HCT116 (cell line): ENCODE measurements around the gene CCP110. TPM values are rescaled to one million over a fixed set of nuclear protein-coding genes. Genes with fewer than 3 reads are reported as not detected.
"Not testable (repeated sequence)": the region's sequence is repeated elsewhere in the genome, so short reads cannot be mapped to it uniquely, and the experiment has no call there.

Experiments
- ATAC-seq: fragments of 200-7000 bp; cut with Tn5 transposase; 2 replicates; pipeline ENCODE4 v1.9.1; 2020; ENCODE audit warnings: mild to moderate bottlenecking, moderate library complexity
- BruUV-seq: library from RNA; stranded (reverse); fragments of 400-500 nt; replicated peaks from 2 replicates; lab custom pipeline; 2021; lab: Mats Ljungman, UMichigan
- CTCF ChIA-PET: fragments of 300-600 bp; sonication (Branson Sonifier 250); formaldehyde crosslinking; loops from one replicate; lab custom pipeline; 2021; ENCODE audit warnings: antibody characterized with exemption; lab: Charles Lee
- POLR2A ChIA-PET: fragments of 300-600, 350-600 bp; sonication (Branson Sonifier 250); formaldehyde crosslinking; loops from one replicate; lab custom pipeline; 2021; ENCODE audit warnings: antibody characterized with exemption; lab: Charles Lee
- RAD21 ChIA-PET, 2 experiments: fragments of 300-600 bp; sonication (Branson Sonifier 250); formaldehyde crosslinking; loops; one replicate each; lab custom pipeline; 2023; ENCODE audit warnings: low total read pairs in 2 of 2; ENCODE audit not compliant: uncharacterized antibody in 2 of 2, unreplicated experiment in 2 of 2, low non-redundant PET in 1 of 2; lab: Charles Lee
- DNase-seq: peaks from one replicate; pipeline ENCODE4 v3.0.0-alpha.2; 2010; ENCODE audit warnings: low read depth, low spot score
- H2AFZ ChIP-seq: fragments of 200-600 bp; shearing (Covaris generic), sonication (generic); 2 replicates; pipeline ENCODE4 v1.6.1; 2017; ENCODE audit warnings: low read depth, mixed run types, mixed read lengths, antibody characterized with exemption, low read length; ENCODE audit not compliant: poor library complexity, severe bottlenecking
- H3K27ac ChIP-seq: 2 replicates; pipeline ENCODE4 v1.5.1; 2012; ENCODE audit warnings: low read depth, low read length
- H3K27me3 ChIP-seq: fragments of 200-600 bp; sonication (generic); 2 replicates; pipeline ENCODE4 v1.6.1; 2016; ENCODE audit warnings: mixed run types, low read length, mixed read lengths; ENCODE audit not compliant: insufficient read depth
- H3K36me3 ChIP-seq, 2 experiments: fragments of 200-500 bp in 1 of 2; fragments of 200-600 bp in 1 of 2; sonication (Bioruptor generic) in 1 of 2; sonication (generic) in 1 of 2; 2 replicates each; pipeline versions ENCODE4 v1.5.1 to v1.6.1; 2014 to 2016; ENCODE audit warnings: low read length in 2 of 2, inconsistent platforms in 1 of 2, mixed read lengths in 1 of 2, mixed run types in 1 of 2; ENCODE audit not compliant: insufficient read depth in 2 of 2, control insufficient read depth in 1 of 2
- H3K4me1 ChIP-seq, 2 experiments: fragments of 200-600 bp in 1 of 2; sonication (generic) in 1 of 2; 2 replicates each; pipeline versions ENCODE4 v1.5.1 to v1.6.1; 2012 to 2017; ENCODE audit warnings: low read length in 2 of 2, inconsistent platforms in 1 of 2, mild to moderate bottlenecking in 1 of 2, mixed read lengths in 1 of 2, mixed run types in 1 of 2, moderate library complexity in 1 of 2; ENCODE audit not compliant: insufficient read depth in 2 of 2, control insufficient read depth in 1 of 2
- H3K4me2 ChIP-seq: fragments of 200-600 bp; sonication (generic); 2 replicates; pipeline ENCODE4 v1.6.1; 2017; ENCODE audit warnings: mixed run types, low read length, mixed read lengths
- H3K4me3 ChIP-seq, 2 experiments: fragments of 200-600 bp in 1 of 2; sonication (generic) in 1 of 2; replicated peaks in 1 of 2; 2 replicates each; pipeline ENCODE4 v1.5.1; 2011 to 2016; ENCODE audit warnings: low read length in 2 of 2, control low read depth in 1 of 2, low read depth in 1 of 2, mild to moderate bottlenecking in 1 of 2, mixed read lengths in 1 of 2, mixed run types in 1 of 2
- H3K79me2 ChIP-seq: fragments of 200-600 bp; sonication (generic); 2 replicates; pipeline ENCODE4 v1.6.1; 2017; ENCODE audit warnings: mild to moderate bottlenecking, mixed run types, low read length, moderate library complexity, mixed read lengths; ENCODE audit not compliant: insufficient read depth
- H3K9ac ChIP-seq: fragments of 200-600 bp; sonication (generic); 2 replicates; pipeline ENCODE4 v1.6.1; 2016; ENCODE audit warnings: low read length, mixed read lengths
- H3K9me2 ChIP-seq: fragments of 200-600 bp; sonication (generic), shearing (Covaris generic); 2 replicates; pipeline ENCODE4 v1.6.1; 2017; ENCODE audit warnings: mixed run types, mild to moderate bottlenecking, moderate library complexity; ENCODE audit not compliant: insufficient read depth
- H3K9me3 ChIP-seq, 2 experiments: fragments of 200-500 bp in 1 of 2; fragments of 200-600 bp in 1 of 2; sonication (Bioruptor generic) in 1 of 2; sonication (generic) in 1 of 2; 2 replicates each; pipeline ENCODE4 v1.6.1; 2014 to 2017; ENCODE audit warnings: low read length in 2 of 2, mixed read lengths in 2 of 2, inconsistent platforms in 1 of 2, low read depth in 1 of 2, mild to moderate bottlenecking in 1 of 2, mixed run types in 1 of 2, moderate library complexity in 1 of 2; ENCODE audit not compliant: control insufficient read depth in 1 of 2, insufficient read depth in 1 of 2
- H4K20me1 ChIP-seq: fragments of 200-600 bp; sonication (generic), shearing (Covaris generic); 2 replicates; pipeline ENCODE4 v1.6.1; 2017; ENCODE audit warnings: mixed run types, mild to moderate bottlenecking, moderate library complexity; ENCODE audit not compliant: insufficient read depth
- POLR2A ChIP-seq: IDR thresholded peaks from 2 replicates; pipeline ENCODE4 v1.7.0; 2011; ENCODE audit warnings: borderline replicate concordance; ENCODE audit not compliant: insufficient read depth, insufficient read length; ENCODE audit errors: extremely low read depth
- TCF7L2 ChIP-seq: IDR thresholded peaks from 2 replicates; pipeline ENCODE4 v1.7.0; 2011; ENCODE audit warnings: borderline replicate concordance, inconsistent platforms; ENCODE audit not compliant: insufficient read depth, insufficient read length; ENCODE audit errors: extremely low read depth
- intact Hi-C: fragments of 100-400 bp; cut with micrococcal nuclease; formaldehyde crosslinking; loops from 2 replicates; pipeline ENCODE4 v1.10.0; 2022
- total RNA-seq: library from RNA; stranded (reverse); gene quantifications from one replicate; pipeline ENCODE4 v1.2.1, GENCODE V29; 2021; ENCODE audit not compliant: unreplicated experiment

CCP110 gene
- total RNA-seq, 1 experiment from 2014 or later: 21.4 TPM

- BruUV-seq: no TSS peak
- no peak overlapping the region for H3K27ac ChIP-seq
- H3K4me2 ChIP-seq: no peak overlapping the region
- ATAC-seq: no peak
- H3K36me3 ChIP-seq: peaks cover 21 to 32% of the 10 kb centered on the region in 2 experiments
- H3K9me2 ChIP-seq: no peaks in the 10 kb centered on the region
- intact Hi-C loops: no loop called here
- no peaks in the 10 kb centered on the region for H3K27me3 ChIP-seq
- TF ChIP-seq TCF7L2 (peak; percentile 51), POLR2A (no peak)
- TF ChIP-seq, all 23 proteins: peak for 1
- H3K9me3 ChIP-seq: no peaks in the 10 kb centered on the region
- no peak overlapping the region for H2AFZ ChIP-seq
- H3K79me2 ChIP-seq: no peaks in the 10 kb centered on the region
- H3K4me1 ChIP-seq: peaks cover 0 to 5% of the 10 kb centered on the region in 2 experiments; a peak in 1 of 4 replicates
- H4K20me1 ChIP-seq: no peaks in the 10 kb centered on the region
- no peak for DNase-seq
- CTCF ChIA-PET: interaction anchor here (1.1 kb wide), 1 partner anchor 13 kb away, joined by 4 read pairs; the partner anchor contains the start of gene VPS35L
- POLR2A ChIA-PET: interaction anchor here (0.9 kb wide), 1 partner anchor 123 kb away, joined by 3 read pairs; no protein-coding TSS in a partner anchor
- H3K9ac ChIP-seq: no peak overlapping the region
- RAD21 ChIA-PET: no interaction called here
- H3K4me3 ChIP-seq: no peak overlapping the region
These were observed 18.5 kb downstream of the CCP110 start for GRCh38 chr16:19542138-19542821.

- H3K27me3 ChIP-seq, CTCF ChIA-PET, H3K9me3 ChIP-seq, RAD21 ChIA-PET, intact Hi-C loops, H3K9me2 ChIP-seq, H3K79me2 ChIP-seq, H3K27ac ChIP-seq, H3K9ac ChIP-seq, DNase-seq, H2AFZ ChIP-seq, H3K4me2 ChIP-seq, POLR2A ChIA-PET, H4K20me1 ChIP-seq, H3K4me1 ChIP-seq, BruUV-seq, ATAC-seq, H3K4me3 ChIP-seq: not testable (repeated sequence)
- H3K36me3 ChIP-seq: peaks cover 26 to 33% of the 10 kb centered on the region in 2 experiments
These were observed 19.7 kb downstream of the CCP110 start for GRCh38 chr16:19543278-19543996.
